RCC 7860 (cell line): Measurements from ENCODE around the gene PDE4DIP.
"Not testable (repeated sequence)": the region's sequence is repeated elsewhere in the genome, so short reads cannot be mapped to it uniquely, and the experiment has no call there.

Experiments used
- DNase-seq: peaks from one replicate; pipeline ENCODE4 v3.0.0-alpha.2; 2015; ENCODE audit warnings: low spot score
- FAIRE-seq: peaks from 2 replicates; lab custom pipeline; 2012; peaks lifted over from hg19 to GRCh38; lab: Jason Lieb, UNC

PDE4DIP gene

GRCh38 chr1:149018577-149018976 is 174.3 kb downstream of the PDE4DIP start:
- FAIRE-seq = not testable (repeated sequence)

GRCh38 chr1:149024327-149024726 is 180.1 kb downstream of the PDE4DIP start:
- DNase-seq = not testable (repeated sequence)

More at GRCh38 chr1:149018577-149018976, 174.3 kb downstream of the PDE4DIP start:
- not testable (repeated sequence) for DNase-seq

DNA sequence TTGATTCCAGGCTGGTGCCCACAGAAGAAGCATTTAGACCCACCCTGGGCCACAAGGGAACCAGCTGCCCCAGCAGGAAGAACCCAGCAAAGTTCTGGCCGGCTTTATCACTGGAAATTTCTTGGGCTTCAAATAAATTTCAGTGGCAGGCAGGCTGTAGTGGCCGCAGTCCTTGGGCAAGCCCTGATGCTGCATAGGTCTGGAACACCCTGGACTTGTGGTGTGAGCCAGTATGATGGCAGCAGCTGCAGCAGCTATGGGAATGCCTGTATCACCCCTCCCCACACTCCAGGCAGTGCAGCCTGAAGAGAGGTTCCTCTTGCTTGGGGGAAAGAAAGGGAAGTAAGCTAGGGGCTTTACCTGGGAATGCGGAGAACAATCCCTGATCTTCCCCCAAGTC is 189.7 kb downstream of the PDE4DIP start:
- not testable (repeated sequence) for DNase-seq, FAIRE-seq

More at GRCh38 chr1:149024327-149024726, 180.1 kb downstream of the PDE4DIP start:
- not testable (repeated sequence) for FAIRE-seq

DNA sequence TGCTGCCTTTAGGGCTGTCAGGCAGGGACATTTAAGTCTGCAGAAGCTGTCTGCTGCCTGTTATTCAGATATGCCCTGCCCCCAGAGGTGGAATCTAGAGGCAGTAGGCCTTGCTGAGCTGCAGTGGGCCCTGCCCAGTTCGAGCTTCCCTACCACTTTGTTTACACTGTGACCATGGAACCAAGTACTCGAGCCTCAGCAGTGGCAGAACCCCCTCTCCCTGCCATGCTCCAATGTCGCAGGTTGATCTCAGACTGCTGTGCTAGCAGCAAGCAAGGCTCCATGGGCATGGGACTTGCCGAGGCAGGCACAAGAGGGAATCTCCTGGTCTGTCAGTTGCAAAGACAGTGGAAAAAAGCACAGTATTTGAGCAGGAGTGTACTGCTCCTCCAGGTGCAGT is 198.8 kb downstream of the PDE4DIP start:
- not testable (repeated sequence) for FAIRE-seq, DNase-seq

DNA sequence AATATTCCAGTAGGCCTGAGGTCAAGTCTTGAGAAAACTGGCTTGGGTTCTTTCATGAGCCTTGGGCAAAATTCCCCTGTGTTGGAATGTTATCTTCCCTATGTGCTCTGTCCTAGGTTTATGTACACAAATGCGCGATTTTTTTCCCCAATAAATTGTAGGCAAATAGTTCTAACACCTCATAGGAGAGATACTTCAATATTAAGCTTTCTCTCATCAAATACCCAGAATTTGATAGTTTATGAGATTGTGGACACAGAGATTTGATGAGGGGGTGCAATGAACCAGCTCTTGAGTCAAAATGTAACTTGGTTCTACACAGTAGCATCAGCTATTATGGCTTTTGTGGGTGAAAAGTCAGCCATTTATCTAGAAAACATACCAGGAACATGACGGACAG is 220.4 kb downstream of the PDE4DIP start:
- DNase-seq, FAIRE-seq: not testable (repeated sequence)

GRCh38 chr1:149075505-149076127 is 231.4 kb downstream of the PDE4DIP start:
- not testable (repeated sequence) for FAIRE-seq

More at GRCh38 chr1:149075505-149076127, 231.4 kb downstream of the PDE4DIP start:
- DNase-seq = not testable (repeated sequence)
